Lung (tissue), 12 donors: Measurements from ENCODE around the gene RIOK3. TPM values are rescaled to one million over a fixed set of nuclear protein-coding genes. Genes with fewer than 3 reads are reported as not detected.

Experiments
- ATAC-seq: fragments of 200-7000 bp; cut with Tn5 transposase; one replicate; pipeline ENCODE4 v1.9.1; 2020; ENCODE audit warnings: moderate number of reproducible peaks; ENCODE audit not compliant: insufficient read depth, low FRiP score
- DNase-seq, 3 donors: peaks; one replicate each; pipeline ENCODE4 v3.0.0-alpha.2; 2013 to 2017
- H3K27ac ChIP-seq, 2 donors: one replicate each; pipeline ENCODE4 v1.5.1; 2013; ENCODE audit warnings: mild to moderate bottlenecking in 2 of 2, moderate library complexity in 2 of 2, control low read depth in 1 of 2, inconsistent platforms in 1 of 2, low read depth in 1 of 2, low read length in 1 of 2
- H3K27me3 ChIP-seq, 3 donors: one replicate each; pipeline ENCODE4 v1.5.1; 2013; ENCODE audit warnings: low read length in 2 of 3; ENCODE audit not compliant: control insufficient read depth in 3 of 3, insufficient read depth in 3 of 3
- H3K36me3 ChIP-seq, 4 donors: one replicate each; pipeline ENCODE4 v1.5.1; 2013; ENCODE audit warnings: low read length in 4 of 4, mild to moderate bottlenecking in 1 of 4, moderate library complexity in 1 of 4; ENCODE audit not compliant: control insufficient read depth in 4 of 4, insufficient read depth in 4 of 4
- H3K4me1 ChIP-seq, 5 donors: one replicate each; pipeline ENCODE4 v1.5.1; 2013; ENCODE audit warnings: low read length in 5 of 5, mild to moderate bottlenecking in 2 of 5, moderate library complexity in 1 of 5; ENCODE audit not compliant: control insufficient read depth in 5 of 5, insufficient read depth in 5 of 5
- H3K4me3 ChIP-seq: one replicate; pipeline ENCODE4 v1.5.1; 2013; ENCODE audit warnings: mild to moderate bottlenecking, control low read depth, moderate library complexity
- H3K9ac ChIP-seq, 2 donors: one replicate each; pipeline ENCODE4 v1.5.1; 2013; ENCODE audit warnings: low read length in 2 of 2, control low read depth in 1 of 2; ENCODE audit not compliant: insufficient read depth in 1 of 2
- H3K9me3 ChIP-seq, 4 donors: one replicate each; pipeline ENCODE4 v1.5.1; 2013; ENCODE audit warnings: low read length in 3 of 4, mild to moderate bottlenecking in 1 of 4, moderate library complexity in 1 of 4; ENCODE audit not compliant: control insufficient read depth in 4 of 4, insufficient read depth in 3 of 4
- WGBS, 2 donors: extraction: QIAGEN DNeasy Blood & Tissue Kit; methylation state at CpG; one replicate each; pipeline ENCODE4 v1.1.7; 2013; 5-methylcytosine and 5-hydroxymethylcytosine counted together
- polyA plus RNA-seq, 2 donors: library from polyadenylated mRNA; stranded (reverse); fragments of 200-250 nt; gene quantifications; one replicate each; pipeline ENCODE4 v1.2.1, GENCODE V29; 2013
- total RNA-seq, 2 donors: library from RNA; depleted of rRNA in 1 of 2; stranded (reverse); fragments of >200 nt in 1 of 2; gene quantifications; one replicate each; pipeline ENCODE4 v1.2.1, GENCODE V29; 2014 to 2021
- TF ChIP-seq, protein P1 (sequence below): IDR thresholded peaks from 2 replicates; pipeline ENCODE4 v1.5.1; 2012; ENCODE audit warnings: mild to moderate bottlenecking; ENCODE audit errors: control extremely low read depth, extremely low read depth
- donor health status: control.
- donor health status: control.
- donor health status: Bipolar disorder and iron deficiency.
- donor health status: healthy.
- donor health status: DM: yes; HTN: yes; CAD: no.

Gene RIOK3
- total and polyA plus RNA-seq, 4 donors: 35.6 to 83.0 (median 54.2) TPM

DNA sequence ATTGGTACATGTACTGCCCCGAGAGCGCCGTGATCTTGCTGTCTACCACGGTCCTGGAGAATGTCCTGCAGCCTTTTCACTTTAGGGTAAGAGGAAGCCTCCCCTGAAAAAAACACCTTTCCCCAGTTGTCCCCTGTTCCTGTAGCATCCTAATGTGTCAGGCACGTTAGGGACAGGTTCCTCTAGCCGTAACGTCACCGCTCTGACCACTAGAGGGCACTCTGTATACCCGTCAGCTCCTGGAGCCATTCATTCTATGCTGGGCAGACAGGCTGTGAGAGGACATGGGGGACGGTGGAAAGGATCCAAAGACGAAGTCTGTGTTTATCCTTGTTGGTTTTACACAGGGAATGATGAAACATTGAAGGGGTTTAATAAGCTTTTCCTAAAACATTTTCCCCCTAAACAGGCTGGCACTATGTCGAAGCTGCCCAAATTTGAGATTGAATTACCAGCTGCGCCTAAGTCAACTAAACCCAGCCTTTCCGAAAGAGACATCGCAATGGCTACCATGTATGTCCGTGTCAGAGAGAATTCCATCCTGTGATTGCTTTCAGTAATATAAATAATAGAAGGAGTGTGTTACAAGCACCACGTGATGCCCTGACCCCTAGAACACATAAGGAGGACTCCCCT lies 62.9 kb downstream of the RIOK3 start:
- H3K36me3 ChIP-seq: peaks cover 5 to 29% (median 16%) of the 10 kb centered on the region in 4 donors
- H3K4me1 ChIP-seq: no peaks in the 10 kb centered on the region
- no peaks in the 10 kb centered on the region for H3K27me3 ChIP-seq
- 46 to 48% methylated on average over 17 of the region's 17 CpGs for WGBS, 2 donors
- H3K27ac ChIP-seq: no peak overlapping the region
- peak; percentile 94 for ATAC-seq
- no peak overlapping the region for H3K9ac ChIP-seq
- no peaks in the 10 kb centered on the region for H3K9me3 ChIP-seq
- peak; percentile 81 to 89 (median 87) for DNase-seq
- no peak overlapping the region for H3K4me3 ChIP-seq
- TF ChIP-seq, protein P1, sequence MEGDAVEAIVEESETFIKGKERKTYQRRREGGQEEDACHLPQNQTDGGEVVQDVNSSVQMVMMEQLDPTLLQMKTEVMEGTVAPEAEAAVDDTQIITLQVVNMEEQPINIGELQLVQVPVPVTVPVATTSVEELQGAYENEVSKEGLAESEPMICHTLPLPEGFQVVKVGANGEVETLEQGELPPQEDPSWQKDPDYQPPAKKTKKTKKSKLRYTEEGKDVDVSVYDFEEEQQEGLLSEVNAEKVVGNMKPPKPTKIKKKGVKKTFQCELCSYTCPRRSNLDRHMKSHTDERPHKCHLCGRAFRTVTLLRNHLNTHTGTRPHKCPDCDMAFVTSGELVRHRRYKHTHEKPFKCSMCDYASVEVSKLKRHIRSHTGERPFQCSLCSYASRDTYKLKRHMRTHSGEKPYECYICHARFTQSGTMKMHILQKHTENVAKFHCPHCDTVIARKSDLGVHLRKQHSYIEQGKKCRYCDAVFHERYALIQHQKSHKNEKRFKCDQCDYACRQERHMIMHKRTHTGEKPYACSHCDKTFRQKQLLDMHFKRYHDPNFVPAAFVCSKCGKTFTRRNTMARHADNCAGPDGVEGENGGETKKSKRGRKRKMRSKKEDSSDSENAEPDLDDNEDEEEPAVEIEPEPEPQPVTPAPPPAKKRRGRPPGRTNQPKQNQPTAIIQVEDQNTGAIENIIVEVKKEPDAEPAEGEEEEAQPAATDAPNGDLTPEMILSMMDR: peak; percentile 85

DNA sequence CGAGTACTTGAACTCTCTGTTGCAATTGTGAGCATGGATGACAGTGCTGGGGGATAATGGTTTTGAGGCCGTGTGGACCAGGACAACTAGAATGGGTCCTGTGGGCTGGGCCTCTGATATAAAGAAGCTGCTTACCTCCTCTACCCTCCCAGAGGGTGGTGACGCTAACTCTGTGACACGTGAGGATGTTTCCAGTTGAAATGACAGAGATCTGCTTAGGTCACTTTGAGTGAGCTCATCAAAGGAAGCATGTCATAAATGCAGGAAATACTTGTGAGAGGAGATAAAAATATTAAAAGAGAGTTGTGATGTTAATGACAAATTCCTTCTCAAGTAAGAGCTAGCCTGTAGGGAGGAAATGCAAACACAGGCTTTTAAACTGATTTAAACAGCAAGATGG lies 66.6 kb downstream of the RIOK3 start:
- Histone ChIP-seq H3K9ac (no peak overlapping the region), H3K4me3 (no peak overlapping the region), H3K27ac (no peak overlapping the region), H3K27me3 (no peaks in the 10 kb centered on the region), H3K36me3 (peaks cover 18 to 44% (median 30%) of the 10 kb centered on the region in 4 donors), H3K4me1 (peaks cover 0 to 1% (median 0%) of the 10 kb centered on the region in 5 donors), H3K9me3 (no peaks in the 10 kb centered on the region)
- ATAC-seq (no peak), DNase-seq (no peak)
- TF ChIP-seq, protein P1: no peak
- 73% methylated on average over 4 of the region's 4 CpGs for WGBS, 2 donors

DNA sequence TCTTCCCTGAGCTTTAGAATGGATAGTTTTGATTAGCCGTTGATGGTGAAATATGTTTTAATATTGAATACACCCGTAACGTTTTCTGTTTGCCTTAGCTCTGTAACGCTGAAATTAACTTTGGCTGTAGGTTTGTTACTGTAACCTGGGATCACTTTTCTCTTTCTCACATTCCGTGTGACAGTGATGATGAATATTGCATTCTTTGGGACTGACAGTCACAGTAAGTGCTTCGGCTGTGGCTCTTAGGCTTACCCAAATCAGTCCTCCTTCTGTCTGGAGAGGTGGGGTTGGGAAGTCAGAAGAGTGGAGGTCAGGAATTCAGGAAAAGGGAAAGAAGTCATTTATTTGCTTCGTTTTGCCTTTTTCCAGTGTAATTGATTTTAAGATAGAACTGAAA lies 68.2 kb downstream of the RIOK3 start:
- H3K36me3 ChIP-seq: peaks cover 18 to 46% (median 33%) of the 10 kb centered on the region in 4 donors
- 78 to 87% methylated on average over 7 of the region's 7 CpGs for WGBS, 2 donors
- H3K27me3 ChIP-seq: no peaks in the 10 kb centered on the region
- no peak overlapping the region for H3K9ac ChIP-seq
- no peaks in the 10 kb centered on the region for H3K9me3 ChIP-seq
- ATAC-seq: no peak
- TF ChIP-seq, protein P1: no peak
- H3K4me3 ChIP-seq: no peak overlapping the region
- peak overlapping the region in 1 of 2 donors; percentile 20 for H3K27ac ChIP-seq
- H3K4me1 ChIP-seq: peaks cover 0 to 1% (median 0%) of the 10 kb centered on the region in 5 donors
- DNase-seq: no peak

DNA sequence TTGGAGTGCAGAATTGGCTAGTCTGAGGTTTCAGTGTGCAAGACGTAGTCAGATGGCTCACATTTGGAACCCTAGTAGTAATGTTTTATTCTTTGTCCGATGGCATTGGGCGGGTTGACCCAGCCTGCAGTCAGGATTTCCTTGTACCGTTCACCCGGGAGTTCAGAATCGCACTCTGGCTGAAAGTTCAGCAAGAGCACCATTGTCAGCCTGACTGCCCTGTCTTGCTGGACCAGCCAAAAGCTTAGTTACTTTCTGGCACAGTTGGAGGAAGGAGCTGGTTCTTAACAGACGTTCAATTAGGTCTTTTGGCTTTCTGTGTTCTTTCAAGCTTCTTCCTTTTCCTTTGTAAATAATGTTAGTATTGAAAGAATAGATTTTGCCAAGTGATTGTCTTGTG lies 68.8 kb downstream of the RIOK3 start:
- ATAC-seq (no peak), DNase-seq (no peak)
- Histone ChIP-seq H3K4me1 (peaks cover 0 to 1% (median 0%) of the 10 kb centered on the region in 5 donors), H3K36me3 (peaks cover 18 to 50% (median 39%) of the 10 kb centered on the region in 4 donors), H3K27ac (peak overlapping the region in 1 of 2 donors; percentile 30), H3K4me3 (no peak overlapping the region), H3K9me3 (no peaks in the 10 kb centered on the region), H3K27me3 (no peaks in the 10 kb centered on the region), H3K9ac (no peak overlapping the region)
- 68 to 87% methylated on average over 7 of the region's 7 CpGs for WGBS, 2 donors
- TF ChIP-seq, protein P1: no peak
